OCI-LY1 (cell line): Measurements from ENCODE around the gene SIRPA.

Source experiments
- CTCF ChIP-seq: fragments of 200-600 bp; sonication (generic), shearing (Covaris generic); IDR thresholded peaks from 2 replicates; pipeline ENCODE4 v1.5.1; 2017; ENCODE audit warnings: mild to moderate bottlenecking, antibody characterized with exemption, low read length, moderate library complexity, mixed read lengths
- EZH2 ChIP-seq: fragments of 200-600 bp; sonication (generic), shearing (Covaris generic); IDR thresholded peaks from 2 replicates; pipeline ENCODE4 v1.8.0; 2017; ENCODE audit warnings: borderline replicate concordance, mixed run types, mild to moderate bottlenecking, antibody characterized with exemption, low read length, moderate library complexity, mixed read lengths

- TF ChIP-seq CTCF (no peak), EZH2 (no peak)
These were observed 2.8 kb downstream of the SIRPA start for GRCh38 chr20:1897965-1898464.
